Tibial nerve (tissue), 3 donors: ENCODE data around the gene IRX6.

Experiments
- POLR2A ChIP-seq, 2 donors: fragments of 450-650 bp; IDR thresholded peaks; one replicate each; pipeline ENCODE4 v1.6.1; 2017; ENCODE audit warnings: antibody characterized with exemption in 2 of 2, mild to moderate bottlenecking in 2 of 2, moderate library complexity in 2 of 2
- TF ChIP-seq, protein P1 (sequence below), 5 experiments: fragments of 200-600 bp in 3 of 5; fragments of 450-650 bp in 2 of 5; sonication (generic) in 3 of 5; IDR thresholded peaks; one replicate each; pipeline ENCODE4 v1.5.1; 2016 to 2019; ENCODE audit warnings: antibody characterized with exemption in 5 of 5, mild to moderate bottlenecking in 3 of 5, moderate library complexity in 2 of 5

DNA sequence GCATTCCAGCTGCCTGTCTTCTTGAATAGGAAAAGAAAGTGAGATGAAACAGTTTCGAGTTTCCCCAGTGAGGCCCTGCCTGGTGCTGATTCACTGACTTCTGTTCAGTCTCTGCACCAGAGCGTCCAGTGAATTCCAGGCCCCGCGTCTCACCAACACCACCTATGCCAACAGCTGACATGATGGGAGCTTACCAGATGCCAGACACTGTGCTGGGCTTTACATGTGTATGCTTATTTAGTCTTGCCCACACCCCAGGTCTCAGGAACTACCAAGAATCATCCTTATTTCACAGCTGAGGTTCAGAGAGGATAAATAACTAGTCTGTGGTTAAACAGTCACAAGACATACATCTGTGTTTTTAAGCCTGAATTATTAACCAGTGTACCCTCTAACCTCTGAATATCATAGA lies 29.1 kb upstream of the IRX6 start:
- TF ChIP-seq, protein P1, sequence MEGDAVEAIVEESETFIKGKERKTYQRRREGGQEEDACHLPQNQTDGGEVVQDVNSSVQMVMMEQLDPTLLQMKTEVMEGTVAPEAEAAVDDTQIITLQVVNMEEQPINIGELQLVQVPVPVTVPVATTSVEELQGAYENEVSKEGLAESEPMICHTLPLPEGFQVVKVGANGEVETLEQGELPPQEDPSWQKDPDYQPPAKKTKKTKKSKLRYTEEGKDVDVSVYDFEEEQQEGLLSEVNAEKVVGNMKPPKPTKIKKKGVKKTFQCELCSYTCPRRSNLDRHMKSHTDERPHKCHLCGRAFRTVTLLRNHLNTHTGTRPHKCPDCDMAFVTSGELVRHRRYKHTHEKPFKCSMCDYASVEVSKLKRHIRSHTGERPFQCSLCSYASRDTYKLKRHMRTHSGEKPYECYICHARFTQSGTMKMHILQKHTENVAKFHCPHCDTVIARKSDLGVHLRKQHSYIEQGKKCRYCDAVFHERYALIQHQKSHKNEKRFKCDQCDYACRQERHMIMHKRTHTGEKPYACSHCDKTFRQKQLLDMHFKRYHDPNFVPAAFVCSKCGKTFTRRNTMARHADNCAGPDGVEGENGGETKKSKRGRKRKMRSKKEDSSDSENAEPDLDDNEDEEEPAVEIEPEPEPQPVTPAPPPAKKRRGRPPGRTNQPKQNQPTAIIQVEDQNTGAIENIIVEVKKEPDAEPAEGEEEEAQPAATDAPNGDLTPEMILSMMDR (IDR thresholded peaks at IDR 0.05) = no peak
- no peak for TF ChIP-seq POLR2A (IDR thresholded peaks at IDR 0.05)
